Measurements from ENCODE around the gene ZSCAN26. TPM values are rescaled to one million over a fixed set of nuclear protein-coding genes. Genes with fewer than 3 reads are reported as not detected.

The ZSCAN26 gene
- polyA plus RNA-seq, 1 of the 3 experiments (the other 2 are of a cell fraction), result 11.0 TPM

- H3K9me3 ChIP-seq, result no peaks in the 10 kb centered on the region
- no peak overlapping the region for H2AFZ ChIP-seq (ENCODE audit: low read depth)
- POLR2A ChIA-PET, result no interaction called here
- no peaks in the 10 kb centered on the region for H4K20me1 ChIP-seq (ENCODE audit: insufficient read depth)
- no peak for DNase-seq
- no peak overlapping the region for H3K9ac ChIP-seq
- H3K4me1 ChIP-seq (ENCODE audit: control insufficient read depth in 1 of 2, insufficient read depth in 2 of 2, low read depth in 1 of 2, low read length in 1 of 2), result no peaks in the 10 kb centered on the region
- H3K79me2 ChIP-seq (ENCODE audit: insufficient read depth), result peaks cover 15% of the 10 kb centered on the region; the same call in 1 of the 2 replicates
- peaks cover 3% of the 10 kb centered on the region for H3F3A ChIP-seq (replicated peaks; ENCODE audit: insufficient read depth)
- no peak overlapping the region for H3K27ac ChIP-seq (ENCODE audit: low read depth in 2 of 2, low read length in 1 of 2)
- peaks cover 45 to 50% of the 10 kb centered on the region in 2 experiments for H3K36me3 ChIP-seq (replicated peaks in 1 of 2; ENCODE audit: control insufficient read depth in 1 of 2, insufficient read depth in 2 of 2, low read length in 1 of 2)
- CTCF ChIA-PET, result interaction anchor here (1.2 kb wide), 1 partner anchor 81 kb away, joined by 3 read pairs; no protein-coding TSS in a partner anchor
- no peaks in the 10 kb centered on the region for H3K9me2 ChIP-seq
- no peak overlapping the region for H3K4me2 ChIP-seq
- TF ChIP-seq POLR2AphosphoS5 (IDR thresholded peaks at IDR 0.05; ENCODE audit: low read depth, low read length) (no peak), GABPA (IDR thresholded peaks at IDR 0.05; ENCODE audit: low read depth) (no peak), TAF1 (IDR thresholded peaks at IDR 0.05; ENCODE audit: borderline replicate concordance, low read depth, low read length) (no peak), RCOR1 (IDR thresholded peaks at IDR 0.05; ENCODE audit: low read length) (no peak), FOSL2 (IDR thresholded peaks at IDR 0.05; ENCODE audit: borderline replicate concordance, low read depth) (no peak), ELF1 (IDR thresholded peaks at IDR 0.05) (no peak), CHD2 (IDR thresholded peaks at IDR 0.05; ENCODE audit: low read length, partially characterized antibody) (no peak), CTCF (IDR thresholded peaks at IDR 0.05) (no peak), FOXM1 (IDR thresholded peaks at IDR 0.05; ENCODE audit: low read depth) (no peak), MXI1 (IDR thresholded peaks at IDR 0.05; ENCODE audit: low read depth, low read length) (no peak), RAD21 (IDR thresholded peaks at IDR 0.05; ENCODE audit: low read length) (no peak), ZBTB33 (IDR thresholded peaks at IDR 0.05; ENCODE audit: borderline replicate concordance, low read depth) (no peak), TCF12 (IDR thresholded peaks at IDR 0.05) (no peak), NFIC (IDR thresholded peaks at IDR 0.05; ENCODE audit: borderline replicate concordance) (no peak), SMC3 (IDR thresholded peaks at IDR 0.05; ENCODE audit: low read depth, low read length) (no peak), EP300 (IDR thresholded peaks at IDR 0.05; ENCODE audit: borderline replicate concordance in 1 of 2, low read depth in 1 of 2, low read length in 1 of 2) (no peak), JUND (IDR thresholded peaks at IDR 0.05) (no peak), NRF1 (IDR thresholded peaks at IDR 0.05; ENCODE audit: low read depth, low read length) (no peak)
- no peak overlapping the region for H3K4me3 ChIP-seq (ENCODE audit: low read depth in 2 of 2, low read length in 1 of 2)
- no peaks in the 10 kb centered on the region for H3K27me3 ChIP-seq (ENCODE audit: insufficient read depth)
Measured at GRCh38 chr6:28274888-28275287, 7.9 kb downstream of the ZSCAN26 start.
